ENCODE results near the gene STARD13.

Gene STARD13

DNA sequence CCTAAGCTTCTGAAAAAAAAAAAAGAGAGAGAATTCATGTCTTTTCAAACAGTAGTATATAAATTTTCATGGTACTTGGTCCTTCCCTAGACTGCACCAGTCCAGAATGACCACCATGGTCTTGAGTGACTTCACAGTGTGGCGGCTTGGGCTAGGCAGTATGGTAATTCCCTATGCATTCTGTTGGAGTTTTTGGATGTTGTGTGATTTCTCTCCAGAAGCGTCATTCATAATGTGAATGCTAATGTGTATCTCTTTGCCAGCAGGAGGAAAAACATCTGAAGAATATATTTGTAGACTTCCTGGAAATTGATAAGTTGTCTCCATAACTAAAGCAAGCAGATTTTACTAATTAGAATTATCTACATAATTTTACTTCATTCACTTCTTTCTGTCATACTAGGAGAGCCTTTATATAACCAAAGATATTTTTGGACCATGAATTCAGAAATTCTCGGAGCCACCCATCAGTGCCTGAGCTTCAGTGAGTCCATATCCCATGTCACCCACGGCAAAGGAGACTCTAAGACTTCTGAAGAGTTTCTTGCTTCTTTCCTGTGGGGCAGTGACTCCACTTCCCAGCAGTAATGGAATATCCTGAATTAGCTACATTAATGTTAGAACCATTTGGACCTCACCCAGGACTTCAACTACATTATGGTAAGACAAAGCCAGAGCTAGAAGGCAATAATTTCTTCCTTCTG, 8.4 kb downstream of the STARD13 start:
- DNase-seq: no peak

DNA sequence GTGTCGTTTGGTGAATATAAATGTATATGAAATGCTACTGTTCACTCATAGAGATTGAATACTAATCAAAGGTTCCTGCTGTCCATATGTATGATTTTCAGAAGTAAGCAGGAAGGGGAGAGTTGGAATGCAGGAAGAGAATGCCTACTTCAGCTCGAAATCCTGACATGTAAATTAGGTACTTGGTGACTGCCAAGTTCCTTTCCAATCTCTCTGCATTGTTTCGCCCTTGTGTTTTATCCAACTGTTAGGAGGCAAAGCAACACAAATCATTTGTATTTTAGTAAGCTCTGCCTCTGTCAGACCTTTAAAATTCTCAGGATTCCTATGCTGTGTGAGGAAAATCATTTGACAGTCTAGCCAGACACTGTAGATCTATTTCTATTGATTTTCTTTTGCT, 9.0 kb downstream of the STARD13 start:
- no peak for DNase-seq

DNA sequence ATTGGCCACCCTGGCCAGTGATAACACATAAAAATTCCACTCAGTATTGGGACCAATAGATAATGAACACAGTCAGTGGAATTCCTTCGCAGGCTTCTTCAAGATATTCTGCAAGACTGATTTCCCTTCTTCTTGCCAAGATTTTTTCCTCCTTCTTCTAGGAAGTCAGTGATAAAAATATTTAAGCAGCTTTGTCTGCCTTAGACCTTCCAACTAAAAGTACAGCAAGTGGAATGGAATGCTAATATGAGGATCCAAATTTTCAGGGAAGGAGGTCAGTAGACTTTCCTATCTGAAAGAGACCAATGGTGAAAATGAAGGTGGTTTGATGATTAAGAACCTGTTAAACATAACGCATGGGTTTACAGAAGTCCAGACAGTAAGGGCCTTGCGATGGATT, 9.6 kb downstream of the STARD13 start:
- DNase-seq: no peak

DNA sequence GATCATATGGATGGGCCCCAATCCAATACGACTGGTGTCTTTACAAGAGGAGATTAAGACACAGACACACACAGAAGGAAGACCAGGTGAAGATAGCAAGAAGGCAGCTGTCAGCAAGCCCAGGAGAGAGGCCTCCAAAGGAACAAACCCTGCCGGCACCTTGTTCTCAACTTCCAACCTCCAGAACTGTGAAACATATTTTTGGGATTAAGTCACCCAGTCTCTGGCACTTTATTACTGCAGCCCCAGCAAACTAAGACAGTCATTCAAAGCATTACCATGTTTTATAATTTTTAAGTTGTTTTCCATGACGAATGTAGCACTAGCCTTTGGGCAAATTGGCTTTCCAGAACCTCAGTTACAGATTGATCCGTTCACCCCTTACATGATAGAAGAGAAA, 11.3 kb downstream of the STARD13 start:
- DNase-seq: no peak

DNA sequence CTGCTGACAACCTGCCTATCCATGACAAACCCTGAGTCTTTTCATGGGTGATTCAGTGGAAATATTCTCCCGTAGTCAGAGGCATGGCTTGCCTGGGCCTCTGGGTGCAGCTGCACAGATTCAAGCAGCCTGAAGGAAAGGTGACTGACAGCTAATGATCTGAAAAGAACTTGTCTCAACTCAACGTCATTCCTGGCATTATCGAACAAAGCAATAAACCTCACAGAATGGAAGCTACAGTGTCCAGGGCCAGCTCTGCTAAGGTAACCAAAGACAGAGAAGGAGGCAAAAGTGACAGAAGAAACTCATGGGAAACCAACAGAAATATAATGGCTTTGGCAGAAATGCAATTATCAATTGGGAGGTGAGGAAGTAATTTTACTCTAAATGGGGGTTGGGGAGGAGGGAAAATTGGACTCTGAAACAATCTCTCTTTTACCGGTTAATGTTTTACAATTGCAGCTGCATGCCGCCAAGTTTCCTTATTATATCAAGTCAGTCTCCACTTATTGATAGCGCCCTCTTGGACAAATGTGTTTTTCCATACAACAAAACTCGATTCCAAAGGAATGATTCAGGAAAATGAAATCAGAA, 12.9 kb downstream of the STARD13 start:
- no peak for DNase-seq

DNA sequence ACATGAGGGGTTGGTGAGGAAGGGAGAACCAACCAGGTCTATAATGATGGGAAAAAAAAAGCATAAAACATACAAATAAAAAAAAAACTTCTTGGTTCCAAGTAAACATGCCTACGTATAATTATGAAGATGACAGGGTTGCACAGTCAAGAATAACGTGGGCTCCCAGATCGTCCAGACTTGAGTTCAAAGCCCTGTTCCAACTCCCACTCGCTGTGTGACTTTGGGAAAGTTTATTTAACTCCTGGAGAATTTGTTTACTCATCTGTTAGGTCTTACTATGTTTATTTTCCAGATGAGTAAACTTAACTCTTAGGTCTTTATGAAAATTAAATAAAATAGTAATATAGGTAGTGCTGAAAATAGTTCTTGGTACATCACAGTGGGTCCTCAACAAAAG, 13.8 kb downstream of the STARD13 start:
- no peak for DNase-seq

DNA sequence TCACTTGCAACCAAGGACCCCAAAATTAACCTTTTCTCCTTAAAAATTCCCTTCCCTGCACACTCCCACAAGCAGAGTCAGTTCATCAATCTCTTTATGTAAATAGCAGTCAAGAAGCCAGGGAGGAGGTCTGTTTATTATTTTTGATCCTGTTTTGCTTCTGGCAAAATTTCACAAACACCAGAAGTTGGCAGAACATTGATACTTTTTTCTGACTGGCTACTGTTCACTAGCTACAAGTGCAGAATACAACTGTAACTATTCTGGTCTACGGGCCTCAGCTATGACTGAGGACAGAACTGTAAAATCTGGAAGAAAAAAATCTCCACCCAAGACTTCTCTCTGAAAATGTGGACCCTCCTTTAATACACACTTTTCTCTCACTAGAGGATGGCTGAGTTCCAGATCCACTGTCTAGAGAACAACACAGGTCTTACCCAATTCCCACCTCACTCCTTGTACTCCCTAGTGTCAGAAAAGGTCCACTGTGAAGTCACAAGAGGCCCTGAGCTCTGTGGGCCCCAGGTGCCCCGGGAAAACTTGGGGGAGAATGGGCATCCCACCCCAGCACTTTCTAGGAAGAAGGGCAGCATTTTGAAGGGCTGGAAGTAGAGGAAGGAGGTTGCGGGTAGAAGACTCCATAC, 14.5 kb downstream of the STARD13 start:
- DNase-seq: no peak

DNA sequence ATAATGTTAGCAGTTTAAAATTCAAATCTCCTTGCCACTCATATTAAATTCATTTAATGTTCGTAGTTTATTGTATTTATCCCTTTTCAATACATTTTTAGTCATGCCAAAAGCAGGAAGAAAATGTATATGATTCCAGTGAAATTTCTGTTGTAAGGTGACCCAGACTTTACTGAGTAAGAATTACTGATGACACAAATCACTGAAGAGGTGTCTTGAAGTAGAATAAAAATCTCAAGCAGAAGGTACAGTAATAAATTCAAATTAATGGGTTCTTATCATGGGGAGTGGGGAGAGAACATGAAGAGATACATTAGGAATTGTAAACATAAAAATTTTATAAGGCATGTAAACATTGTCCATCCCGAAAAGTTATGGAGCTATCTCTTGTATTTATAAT, 19.9 kb downstream of the STARD13 start:
- DNase-seq: no peak

DNA sequence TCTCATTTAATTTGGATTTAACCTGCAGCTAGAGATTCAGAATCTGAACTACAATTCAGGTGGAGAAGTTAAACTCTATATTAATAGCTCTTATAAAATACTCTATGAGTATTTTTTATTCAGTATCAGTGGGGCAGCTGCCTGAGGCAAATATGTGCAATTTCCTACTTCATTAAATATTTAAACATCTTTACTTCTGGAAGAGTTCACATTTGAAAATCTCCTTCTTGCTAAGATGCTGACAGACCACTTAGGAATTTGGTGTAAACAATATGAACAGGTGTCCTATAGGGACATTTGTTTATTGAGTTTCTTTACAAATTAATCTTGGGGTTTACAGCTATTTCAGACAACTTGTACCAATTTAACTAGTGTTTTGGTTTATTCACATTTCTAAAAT, 20.4 kb downstream of the STARD13 start:
- DNase-seq: no peak

DNA sequence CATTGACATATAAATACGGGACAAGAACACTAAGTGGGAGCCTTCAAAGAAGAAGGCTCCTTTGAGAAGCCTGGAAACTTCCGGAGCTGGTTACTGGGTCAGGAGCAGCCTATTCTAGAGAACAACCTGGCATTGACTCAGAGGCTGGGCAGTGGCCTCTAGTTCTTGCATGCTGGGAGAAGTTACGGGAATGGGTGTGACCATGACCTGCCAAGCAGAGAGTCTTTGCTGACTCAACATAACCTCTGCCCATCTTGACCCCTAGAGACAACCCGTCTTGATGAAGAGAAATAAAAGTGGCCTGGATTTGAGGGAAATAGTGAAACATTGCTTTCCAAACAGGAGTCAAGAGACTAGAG, 21.0 kb downstream of the STARD13 start:
- no peak for DNase-seq

DNA sequence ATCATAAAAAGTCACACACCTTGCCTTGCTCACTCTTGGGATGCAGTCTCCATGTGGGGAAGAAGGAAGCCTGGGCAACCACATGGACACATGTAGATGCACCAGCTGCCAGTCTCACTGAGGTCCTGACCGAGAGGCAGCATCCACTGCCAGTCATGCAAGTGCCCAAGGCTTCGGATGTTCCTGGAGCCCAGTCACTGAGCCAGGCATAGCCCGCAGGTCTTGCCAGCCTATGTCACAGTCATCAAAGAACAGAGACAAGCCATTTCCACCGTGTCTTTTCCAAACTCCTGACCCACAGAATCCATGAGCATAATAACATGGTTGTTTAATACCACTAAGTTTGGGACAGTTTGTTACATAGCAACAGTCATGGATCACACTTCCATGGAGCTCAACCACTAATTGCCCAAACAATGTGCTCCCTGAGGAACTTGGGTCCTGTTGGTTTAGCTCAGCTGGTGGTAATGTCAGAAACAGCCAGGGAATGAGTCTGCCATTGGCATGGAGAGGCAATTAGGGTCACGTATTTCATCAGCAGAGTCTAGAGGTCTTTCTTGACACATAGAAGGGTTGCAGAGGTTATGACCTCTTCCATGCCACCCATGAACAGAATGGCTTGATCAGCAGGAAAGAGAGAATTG, 21.5 kb downstream of the STARD13 start:
- no peak for DNase-seq

DNA sequence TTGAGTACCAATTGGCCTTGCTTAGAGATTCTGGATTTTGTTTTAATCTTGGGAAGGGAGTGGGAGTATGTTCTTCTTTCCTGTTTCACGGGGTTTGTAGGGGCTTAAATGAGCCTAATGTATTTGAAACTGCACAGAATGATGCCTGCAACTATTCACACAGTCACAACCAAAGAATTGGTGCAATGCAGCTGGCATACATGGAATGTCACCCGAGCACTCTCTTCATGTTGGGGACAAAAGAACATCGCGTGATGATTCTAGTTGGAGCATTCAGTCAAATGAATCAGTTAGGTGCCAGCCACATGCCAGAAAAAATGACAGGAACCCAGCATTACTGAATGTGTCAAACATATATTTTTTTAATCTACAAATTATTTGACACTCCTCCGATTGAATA, 22.1 kb downstream of the STARD13 start:
- no peak for DNase-seq

DNA sequence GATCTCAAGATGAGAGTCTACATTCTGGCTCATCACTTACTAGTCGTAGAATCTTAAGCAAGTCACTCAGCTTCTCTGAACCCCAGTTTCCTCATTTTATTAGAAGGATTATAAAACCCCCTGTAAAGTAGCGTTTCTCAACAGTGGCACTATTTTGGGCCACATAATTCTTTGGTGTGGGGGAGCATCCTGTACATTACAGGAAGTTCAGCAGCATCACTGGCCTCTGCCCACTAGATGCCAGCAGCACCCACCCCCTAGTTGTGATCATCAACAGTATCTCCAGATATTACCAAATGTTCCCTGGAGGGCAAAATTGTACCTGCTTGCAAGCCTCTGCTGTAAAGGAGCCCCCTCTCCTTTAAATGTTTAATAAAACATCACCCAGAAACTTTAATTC, 22.6 kb downstream of the STARD13 start:
- peak; percentile 36 for DNase-seq

DNA sequence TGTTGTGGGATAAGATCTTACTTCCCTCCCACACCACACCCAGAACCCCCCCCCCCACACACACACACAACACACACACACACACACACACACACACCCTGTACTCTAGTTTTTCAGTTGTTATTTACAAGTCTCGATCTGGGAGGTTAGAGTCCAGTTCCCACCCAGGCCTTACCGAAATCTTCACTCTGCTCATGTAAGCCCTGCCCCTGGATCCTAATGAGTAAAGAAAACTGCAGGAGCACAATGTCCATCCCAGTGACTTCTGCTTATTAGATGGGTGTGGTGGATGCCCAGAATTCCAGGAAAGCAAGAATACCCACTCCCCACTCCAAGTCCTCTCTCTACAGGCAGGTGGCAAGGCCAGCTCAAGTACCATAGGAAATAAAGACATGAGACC, 23.0 kb downstream of the STARD13 start:
- no peak for DNase-seq

DNA sequence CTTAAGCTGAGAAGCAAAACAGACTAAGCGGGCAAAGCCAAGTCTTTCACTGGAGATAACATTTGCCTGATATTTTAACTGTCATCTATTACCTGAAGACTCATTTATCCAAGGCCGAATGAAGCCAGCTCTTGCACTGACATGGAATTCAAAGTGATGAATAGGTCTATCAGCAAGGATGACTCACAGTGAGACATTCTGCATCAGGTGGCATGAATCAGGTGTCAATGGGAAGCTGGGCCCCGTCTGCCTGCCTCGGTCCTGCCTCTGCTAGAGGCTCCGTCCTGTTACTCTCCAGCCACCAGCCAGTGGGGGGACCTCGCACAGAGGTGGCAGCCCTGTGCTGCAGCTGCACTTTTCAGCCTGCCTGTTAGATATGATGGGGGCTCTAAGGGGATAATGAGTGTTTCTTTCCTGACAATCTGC, 23.5 kb downstream of the STARD13 start:
- peak; percentile 71 for DNase-seq

DNA sequence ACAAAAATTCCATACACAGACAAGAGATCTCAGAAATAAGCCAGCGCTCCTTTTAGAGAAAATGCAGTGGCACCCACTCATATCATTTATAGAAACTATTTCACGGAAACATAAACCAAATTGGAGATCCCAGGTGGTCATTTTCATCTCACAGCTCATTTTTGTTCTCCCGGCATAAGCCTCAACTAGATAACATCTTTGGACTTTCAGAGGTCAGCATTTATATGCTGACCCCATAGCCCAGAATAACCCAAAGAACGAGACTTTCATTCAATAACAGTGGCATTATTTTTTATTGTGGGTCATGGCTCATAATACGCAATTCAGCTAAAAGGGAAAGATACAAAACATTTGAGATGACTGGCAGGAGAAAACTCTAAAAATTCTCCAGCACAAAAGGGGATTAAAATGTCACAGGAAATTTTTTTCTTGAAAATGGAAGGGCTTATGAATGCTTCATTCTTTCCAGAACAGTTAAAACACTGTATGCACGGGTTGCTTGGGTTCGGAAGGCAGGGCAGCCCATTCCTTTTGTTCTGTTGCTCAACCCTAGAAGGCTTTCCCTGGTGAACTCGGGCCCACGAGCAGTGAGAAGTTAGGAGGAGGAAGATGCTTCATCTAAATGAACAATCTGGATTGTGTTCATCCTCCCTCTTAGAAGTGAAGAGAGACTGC, 24.0 kb downstream of the STARD13 start:
- no peak for DNase-seq

DNA sequence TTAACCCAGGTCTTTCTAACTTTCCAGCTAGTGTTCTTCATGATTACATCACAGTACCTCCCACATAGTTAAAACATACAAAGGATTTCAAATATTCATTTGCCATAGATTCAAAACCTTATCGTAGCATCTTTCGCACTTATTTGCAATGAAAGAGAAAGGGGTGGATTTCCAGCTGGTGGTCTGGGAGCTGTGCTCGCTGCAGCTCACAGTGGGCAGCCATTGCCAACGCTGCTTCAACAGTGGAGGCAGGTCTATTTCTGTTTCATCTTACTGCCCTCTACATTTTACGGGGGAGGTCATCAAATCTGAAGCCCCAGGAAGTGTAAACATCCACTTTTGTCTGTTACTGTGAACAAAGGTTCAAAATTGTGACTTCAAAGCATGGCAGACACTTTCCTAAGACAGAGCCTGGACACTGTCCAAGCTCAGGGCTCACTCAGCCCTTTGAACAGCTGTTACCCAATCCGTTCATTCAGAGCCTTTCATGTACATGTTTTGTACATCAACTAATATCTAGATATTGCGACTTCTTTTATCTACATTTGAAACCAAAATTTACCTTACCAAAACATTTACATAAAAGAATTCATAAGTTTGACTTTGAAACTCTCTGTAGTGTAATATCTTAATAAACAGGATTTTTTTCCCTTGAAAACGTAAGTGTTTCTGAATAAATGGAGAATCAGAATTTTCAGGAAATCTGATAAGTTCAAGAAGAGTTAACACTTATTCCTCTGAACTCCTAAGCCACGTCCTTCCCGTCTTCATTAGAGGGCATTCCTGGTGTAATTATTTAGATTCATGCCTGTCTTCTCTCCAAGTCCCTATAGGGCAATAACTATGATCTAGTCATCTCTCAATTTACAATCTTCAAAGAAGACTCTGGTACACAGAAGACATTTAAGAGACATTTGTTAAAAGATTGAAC, 25.1 kb downstream of the STARD13 start:
- DNase-seq: peak; percentile 69

DNA sequence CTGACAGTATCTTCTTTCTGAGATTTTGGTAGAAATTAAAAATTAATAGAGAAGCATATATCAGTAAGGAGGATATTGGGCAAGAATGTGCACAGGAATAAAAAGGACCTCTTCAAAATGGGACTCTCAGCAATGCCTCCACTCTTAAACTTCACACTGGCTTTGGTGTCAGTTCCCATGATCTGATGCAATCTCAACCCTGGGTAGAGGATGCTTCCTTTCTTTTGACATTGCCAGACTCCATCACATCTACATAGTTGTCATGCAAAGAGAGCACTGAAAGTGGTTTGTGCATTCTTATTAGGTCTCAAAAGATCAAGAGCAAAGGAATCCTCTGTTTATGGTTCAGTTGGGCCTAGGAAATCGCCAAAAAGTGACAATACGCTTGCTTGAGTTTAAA, 26.3 kb downstream of the STARD13 start:
- DNase-seq: no peak

DNA sequence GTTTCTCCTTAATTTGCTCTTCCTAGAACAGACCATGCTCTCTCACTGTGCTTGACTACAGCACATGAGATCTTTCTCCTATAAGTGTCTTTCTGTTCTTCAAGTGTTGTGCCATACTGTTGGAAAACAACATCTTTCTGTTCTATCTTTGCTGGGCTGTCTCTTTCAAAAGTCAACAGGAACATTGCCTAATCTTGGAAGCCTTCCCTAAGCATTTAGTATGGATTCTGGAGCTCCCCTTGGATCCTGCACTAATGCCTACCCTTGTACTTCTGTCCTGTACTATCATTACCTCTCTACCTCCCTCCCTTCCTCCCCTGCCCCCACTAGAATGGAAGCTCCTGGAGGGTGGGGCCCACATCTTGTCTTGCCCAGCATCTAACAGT, 26.8 kb downstream of the STARD13 start:
- DNase-seq: no peak

DNA sequence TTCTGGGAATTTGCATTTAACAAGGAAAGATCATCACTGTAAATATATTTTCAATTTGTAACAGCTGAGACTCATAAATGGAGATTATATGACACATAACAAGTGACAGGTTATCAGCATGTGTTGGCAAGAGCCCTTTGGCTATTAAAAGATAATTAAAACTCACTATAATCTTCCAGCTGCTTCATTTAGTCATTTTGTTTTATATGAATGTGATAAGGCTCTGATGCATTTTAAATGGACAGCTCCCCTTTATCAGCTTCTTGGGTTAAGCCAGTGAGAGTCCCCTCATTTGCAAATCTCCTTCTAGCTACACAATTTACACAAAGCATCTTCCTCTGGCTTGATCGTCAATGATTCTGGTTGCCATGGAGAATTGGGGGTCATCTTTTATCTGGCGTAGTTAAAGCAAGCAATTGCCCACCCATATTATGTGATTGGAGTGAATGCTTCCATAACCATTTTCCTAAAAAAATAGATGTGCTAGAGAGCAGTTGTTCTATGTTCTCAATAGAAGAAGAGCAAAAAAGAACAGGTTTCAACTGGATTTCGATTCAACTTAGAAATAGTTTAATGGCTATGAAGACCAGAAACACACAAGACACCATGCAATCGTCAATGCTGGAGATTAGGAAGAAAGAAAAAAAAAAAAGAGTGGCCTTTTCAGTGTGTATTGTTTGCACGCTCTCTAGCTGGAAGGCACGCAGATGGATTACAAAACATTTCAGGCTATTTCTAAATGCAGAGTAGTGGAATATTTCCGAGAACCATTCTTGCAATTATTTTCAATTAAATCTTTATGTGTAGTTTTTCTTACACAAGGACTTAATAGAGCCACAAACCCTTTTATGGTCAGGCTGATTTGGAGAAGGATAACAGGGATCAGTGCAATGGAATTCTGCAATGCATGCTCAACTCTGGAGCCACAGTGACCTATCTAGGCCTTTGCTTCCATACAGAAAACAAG, 27.4 kb downstream of the STARD13 start:
- DNase-seq: no peak

DNA sequence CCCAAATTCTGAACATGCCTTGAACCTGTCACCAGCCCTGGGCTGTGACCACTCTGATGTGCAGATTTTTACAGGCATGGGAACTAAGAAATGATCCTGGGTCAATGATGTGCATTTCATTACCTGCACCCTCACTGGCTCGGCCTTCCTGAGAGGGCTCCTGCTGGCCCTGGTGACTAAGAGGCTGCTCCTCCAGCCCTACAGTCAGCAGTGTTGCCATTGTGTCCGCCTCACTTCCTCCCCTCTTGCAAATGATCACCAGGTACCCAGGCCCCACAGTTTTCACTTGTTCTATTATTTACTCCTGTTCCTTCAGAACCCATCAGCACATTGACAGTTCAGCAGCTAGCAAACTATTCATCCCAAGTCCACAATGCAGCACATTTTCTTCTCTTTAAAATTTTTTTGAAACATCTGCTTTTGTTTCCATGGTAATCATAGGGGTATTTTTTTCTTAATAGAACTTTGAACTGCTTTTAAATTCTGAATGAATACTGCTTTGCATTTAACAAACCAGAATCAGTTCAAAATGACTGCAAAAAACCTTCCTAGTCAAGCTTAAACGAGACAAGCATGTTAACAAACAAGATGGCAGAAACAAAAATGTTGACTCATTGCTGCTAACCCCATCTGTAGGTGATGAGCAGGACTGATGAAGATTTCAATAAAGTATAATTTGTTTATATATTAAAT, 29.3 kb downstream of the STARD13 start:
- no peak for DNase-seq

Measured in COR-L47 (cell line).